ENCODE data around the gene SLX1A. TPM values are rescaled to one million over a fixed set of nuclear protein-coding genes. Genes with fewer than 3 reads are reported as not detected.
"Not testable (repeated sequence)": the region's sequence is repeated elsewhere in the genome, so short reads cannot be mapped to it uniquely, and the experiment has no call there.

Gene SLX1A
- total RNA-seq, 1 donor from 2014 or later: 28.7 TPM

DNA sequence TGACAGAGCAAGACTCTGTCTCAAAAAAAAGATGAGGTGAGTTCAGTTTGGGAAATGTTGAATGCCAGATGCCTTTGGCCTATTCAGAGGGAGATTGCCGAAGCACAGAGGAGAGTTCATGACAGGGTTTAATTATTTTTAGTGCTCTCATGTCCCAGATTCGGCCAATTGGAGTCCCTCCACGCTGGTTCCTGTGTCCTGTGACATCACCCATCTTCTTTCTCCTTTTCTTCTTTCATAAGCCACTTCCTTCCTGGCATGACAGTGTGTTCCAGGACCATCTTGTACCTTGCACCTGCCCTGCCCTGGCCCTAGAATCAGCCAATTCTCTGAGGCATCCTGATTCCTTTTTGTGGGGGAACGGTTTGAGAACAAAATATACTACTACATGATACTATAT is 17.7 kb downstream of the SLX1A start:
- H3K36me3 Mint-ChIP-seq (ENCODE audit: insufficient read depth); H3K4me1 Mint-ChIP-seq (ENCODE audit: low read depth); DNase-seq (ENCODE audit: low spot score, unreplicated experiment); H3K9me3 Mint-ChIP-seq (ENCODE audit: low read depth); H3K27me3 Mint-ChIP-seq; H3K4me3 Mint-ChIP-seq (ENCODE audit: low read depth); H3K27ac Mint-ChIP-seq: not testable (repeated sequence)

GRCh38 chr16:30217082-30217481 is 23.4 kb downstream of the SLX1A start:
- peak; percentile 5 for DNase-seq (ENCODE audit: low spot score, unreplicated experiment)
- H3K4me3 Mint-ChIP-seq (ENCODE audit: low read depth); H3K27ac Mint-ChIP-seq; H3K27me3 Mint-ChIP-seq; H3K36me3 Mint-ChIP-seq (ENCODE audit: insufficient read depth); H3K9me3 Mint-ChIP-seq (ENCODE audit: low read depth); H3K4me1 Mint-ChIP-seq (ENCODE audit: low read depth): not testable (repeated sequence)

Other genes with a start within 250 kb of the SLX1A start
- gene TMEM219, start 231.8 kb upstream of the SLX1A start, total RNA-seq: 89.4 and 91.9 TPM in 2 replicates
- 51.1 and 54.0 TPM in 2 replicates for gene TAOK2, start 220.0 kb upstream of the SLX1A start, total RNA-seq
- gene HIRIP3, start 198.3 kb upstream of the SLX1A start, total RNA-seq: 11.4 and 12.0 TPM in 2 replicates
- 72.7 and 74.2 TPM in 2 replicates for gene INO80E, start 197.6 kb upstream of the SLX1A start, total RNA-seq
- gene DOC2A, start 182.8 kb upstream of the SLX1A start, total RNA-seq: 4.4 and 5.0 TPM in 2 replicates
- not detected in 2 replicates for gene C16orf92, start 170.7 kb upstream of the SLX1A start, total RNA-seq
- gene TLCD3B, start 162.6 kb upstream of the SLX1A start, total RNA-seq: 1.5 and 1.7 TPM in 2 replicates
- gene ALDOA, start 128.1 kb upstream of the SLX1A start, total RNA-seq: 273 and 283 TPM in 2 replicates
- 142 and 144 TPM in 2 replicates for gene PPP4C, start 117.9 kb upstream of the SLX1A start, total RNA-seq
- 3.5 and 3.9 TPM in 2 replicates for gene TBX6, start 102.0 kb upstream of the SLX1A start, total RNA-seq
- 41.7 and 45.7 TPM in 2 replicates for gene YPEL3, start 97.7 kb upstream of the SLX1A start, total RNA-seq
- gene GDPD3, start 80.3 kb upstream of the SLX1A start, total RNA-seq: 13.3 and 13.8 TPM in 2 replicates
- gene MAPK3, start 70.7 kb upstream of the SLX1A start, total RNA-seq: 59.8 and 62.8 TPM in 2 replicates
- 1.6 and 3.8 TPM in 2 replicates for gene CORO1A, start 10.3 kb upstream of the SLX1A start, total RNA-seq
- 65.0 and 71.5 TPM in 2 replicates for gene BOLA2B, start 209 bp upstream of the SLX1A start, total RNA-seq
- 33.0 and 33.3 TPM in 2 replicates for gene SULT1A3, start 5.4 kb downstream of the SLX1A start, total RNA-seq
- gene NPIPB13, start 54.6 kb downstream of the SLX1A start, total RNA-seq: 27.0 and 27.1 TPM in 2 replicates
- 76.9 and 78.8 TPM in 2 replicates for gene CD2BP2, start 161.4 kb downstream of the SLX1A start, total RNA-seq
- 51.0 and 51.8 TPM in 2 replicates for gene TBC1D10B, start 176.6 kb downstream of the SLX1A start, total RNA-seq
- 2.6 and 3.5 TPM in 2 replicates for gene MYL11, start 180.9 kb downstream of the SLX1A start, total RNA-seq
- gene SEPTIN1, start 188.7 kb downstream of the SLX1A start, total RNA-seq: 2.0 and 2.3 TPM in 2 replicates
- gene ZNF48, start 201.5 kb downstream of the SLX1A start, total RNA-seq: 59.7 and 62.6 TPM in 2 replicates
- gene ZNF771, start 213.7 kb downstream of the SLX1A start, total RNA-seq: 13.2 and 13.7 TPM in 2 replicates
- gene DCTPP1, start 236.2 kb downstream of the SLX1A start, total RNA-seq: 65.9 and 71.9 TPM in 2 replicates